OCI-LY1 (cell line): ENCODE measurements around the gene XCR1.

Experiments used
- H2AFZ ChIP-seq: fragments of 200-600 bp; sonication (generic), shearing (Covaris generic); 2 replicates; pipeline ENCODE4 v1.6.0; 2014; ENCODE audit warnings: antibody characterized with exemption, mild to moderate bottlenecking, low read length
- H3F3A ChIP-seq: fragments of 200-600 bp; sonication (generic), shearing (Covaris generic); 2 replicates; pipeline ENCODE4 v1.6.0; 2014; ENCODE audit warnings: mild to moderate bottlenecking, antibody characterized with exemption, low read length, moderate library complexity; ENCODE audit not compliant: insufficient read depth
- H3K27ac ChIP-seq: fragments of 200-600 bp; sonication (generic); 2 replicates; pipeline ENCODE4 v1.5.1; 2014; ENCODE audit warnings: low read length, mixed run types, mild to moderate bottlenecking, low read depth; ENCODE audit not compliant: poor library complexity, severe bottlenecking
- H3K27me3 ChIP-seq: fragments of 200-600 bp; sonication (generic); 2 replicates; pipeline ENCODE4 v1.6.0; 2014; ENCODE audit warnings: antibody characterized with exemption, mild to moderate bottlenecking, low read length, moderate library complexity; ENCODE audit not compliant: insufficient read depth
- H3K36me3 ChIP-seq: fragments of 200-600 bp; sonication (generic); 2 replicates; pipeline ENCODE4 v1.6.1; 2014; ENCODE audit warnings: mild to moderate bottlenecking, antibody characterized with exemption, low read length, moderate library complexity, mixed read lengths; ENCODE audit not compliant: insufficient read depth
- H3K4me1 ChIP-seq: fragments of 200-600 bp; sonication (generic); 2 replicates; pipeline ENCODE4 v1.5.1; 2014; ENCODE audit warnings: mild to moderate bottlenecking, low read length, moderate library complexity; ENCODE audit not compliant: insufficient read depth, severe bottlenecking
- H3K4me2 ChIP-seq: fragments of 200-600 bp; sonication (generic), shearing (Covaris generic); 2 replicates; pipeline ENCODE4 v1.6.1; 2014; ENCODE audit warnings: low read length
- H3K4me3 ChIP-seq: fragments of 200-600 bp; sonication (generic); 2 replicates; pipeline ENCODE4 v1.5.1; 2014; ENCODE audit warnings: low read length, low read depth, mild to moderate bottlenecking, mixed read lengths; ENCODE audit not compliant: poor library complexity, severe bottlenecking
- H3K79me2 ChIP-seq: fragments of 200-600 bp; shearing (Covaris generic); 2 replicates; pipeline ENCODE4 v1.6.1; 2016; ENCODE audit warnings: mixed run types, low read length, mixed read lengths; ENCODE audit not compliant: insufficient read depth
- H3K9ac ChIP-seq: fragments of 200-600 bp; sonication (generic), shearing (Covaris generic); 2 replicates; pipeline ENCODE4 v1.6.1; 2014; ENCODE audit warnings: mild to moderate bottlenecking, low read length, mixed read lengths
- H3K9me2 ChIP-seq: fragments of 200-600 bp; sonication (generic), shearing (Covaris generic); 2 replicates; pipeline ENCODE4 v1.6.1; 2014; ENCODE audit warnings: low read depth, mild to moderate bottlenecking, low read length, mixed read lengths
- H3K9me3 ChIP-seq: fragments of 200-600 bp; shearing (Covaris generic); 2 replicates; pipeline ENCODE4 v1.6.1; 2014; ENCODE audit warnings: low read length, mixed read lengths
- H4K20me1 ChIP-seq: fragments of 200-600 bp; sonication (generic), shearing (Covaris generic); 2 replicates; pipeline ENCODE4 v1.6.0; 2016; ENCODE audit warnings: mild to moderate bottlenecking, low read length; ENCODE audit not compliant: insufficient read depth
- CTCF ChIP-seq: fragments of 200-600 bp; sonication (generic), shearing (Covaris generic); IDR thresholded peaks from 2 replicates; pipeline ENCODE4 v1.5.1; 2017; ENCODE audit warnings: mild to moderate bottlenecking, antibody characterized with exemption, low read length, moderate library complexity, mixed read lengths
- EZH2 ChIP-seq: fragments of 200-600 bp; sonication (generic), shearing (Covaris generic); IDR thresholded peaks from 2 replicates; pipeline ENCODE4 v1.8.0; 2017; ENCODE audit warnings: borderline replicate concordance, mixed run types, mild to moderate bottlenecking, antibody characterized with exemption, low read length, moderate library complexity, mixed read lengths

Gene XCR1

GRCh38 chr3:45975686-45976085, 51.6 kb downstream of the XCR1 start:
- Histone ChIP-seq H3K36me3 (peaks cover 86% of the 10 kb centered on the region), H3K4me1 (peaks cover 32% of the 10 kb centered on the region), H3K9me3 (no peaks in the 10 kb centered on the region), H3K4me2 (no peak overlapping the region), H3K27ac (no peak overlapping the region), H3K79me2 (no peaks in the 10 kb centered on the region), H3F3A (no peaks in the 10 kb centered on the region), H3K9me2 (no peaks in the 10 kb centered on the region), H4K20me1 (no peaks in the 10 kb centered on the region), H3K4me3 (no peak overlapping the region), H3K9ac (no peak overlapping the region), H2AFZ (no peak overlapping the region), H3K27me3 (no peaks in the 10 kb centered on the region)
- TF ChIP-seq CTCF (no peak), EZH2 (no peak)

- no peaks in the 10 kb centered on the region for H3K27me3 ChIP-seq
- no peaks in the 10 kb centered on the region for H4K20me1 ChIP-seq
- peaks cover 85% of the 10 kb centered on the region for H3K36me3 ChIP-seq
- H3K9me2 ChIP-seq: no peaks in the 10 kb centered on the region
- H3F3A ChIP-seq: no peaks in the 10 kb centered on the region
- no peak overlapping the region for H3K4me3 ChIP-seq
- no peaks in the 10 kb centered on the region for H3K79me2 ChIP-seq
- no peak overlapping the region for H3K27ac ChIP-seq
- H3K4me2 ChIP-seq: no peak overlapping the region
- TF ChIP-seq CTCF (no peak), EZH2 (no peak)
- H2AFZ ChIP-seq: no peak overlapping the region
- H3K4me1 ChIP-seq: peaks cover 32% of the 10 kb centered on the region
- H3K9ac ChIP-seq: no peak overlapping the region
- H3K9me3 ChIP-seq: no peaks in the 10 kb centered on the region
Measured at GRCh38 chr3:45974686-45975085, 52.6 kb downstream of the XCR1 start.

- no peaks in the 10 kb centered on the region for H3F3A ChIP-seq
- no peak for TF ChIP-seq EZH2
- TF ChIP-seq CTCF: no peak
- H3K9ac ChIP-seq: no peak overlapping the region
- H2AFZ ChIP-seq: no peak overlapping the region
- no peak overlapping the region for H3K27ac ChIP-seq
- H3K36me3 ChIP-seq: peaks cover 87% of the 10 kb centered on the region
- H4K20me1 ChIP-seq: no peaks in the 10 kb centered on the region
- no peaks in the 10 kb centered on the region for H3K27me3 ChIP-seq
- H3K79me2 ChIP-seq: no peaks in the 10 kb centered on the region
- H3K9me2 ChIP-seq: no peaks in the 10 kb centered on the region
- no peak overlapping the region for H3K4me2 ChIP-seq
- no peaks in the 10 kb centered on the region for H3K9me3 ChIP-seq
- H3K4me3 ChIP-seq: no peak overlapping the region
- H3K4me1 ChIP-seq: peaks cover 18% of the 10 kb centered on the region
Measured at GRCh38 chr3:45972534-45973402, 54.5 kb downstream of the XCR1 start.
